Measurements from ENCODE around the gene UBAP1L.
A peak's percentile ranks its signal among the peaks of the same experiment; 100 is the strongest.
"Not testable (repeated sequence)": the region's sequence is repeated elsewhere in the genome, so short reads cannot be mapped to it uniquely, and the experiment has no call there.

Gene UBAP1L

GRCh38 chr15:65115086-65115485, at the start of gene UBAP1L:
TSS of gene UBAP1L (minus strand) at chr15:65115200. CDS start at chr15:65106215, 8,985 bp downstream.
- peak; percentile 58 for DNase-seq (ENCODE audit: low spot score)

GRCh38 chr15:65164139-65164538, 49.1 kb upstream of the UBAP1L start:
- DNase-seq (ENCODE audit: low spot score), result no peak

GRCh38 chr15:65163041-65163440, 48.0 kb upstream of the UBAP1L start:
- no peak for DNase-seq (ENCODE audit: low spot score)

- no peak for DNase-seq (ENCODE audit: low spot score)
These were observed 41.7 kb upstream of the UBAP1L start for GRCh38 chr15:65156692-65157091.

- no peak for DNase-seq (ENCODE audit: low spot score)
These were observed 39.7 kb upstream of the UBAP1L start for GRCh38 chr15:65154720-65155119.

- DNase-seq (ENCODE audit: low spot score), result no peak
These were observed 32.9 kb upstream of the UBAP1L start for GRCh38 chr15:65147902-65148301.

GRCh38 chr15:65146438-65146837, 31.4 kb upstream of the UBAP1L start:
- DNase-seq (ENCODE audit: low spot score), result no peak

GRCh38 chr15:65138631-65139030, 23.6 kb upstream of the UBAP1L start:
- not testable (repeated sequence) for DNase-seq (ENCODE audit: low spot score)

- DNase-seq (ENCODE audit: low spot score), result not testable (repeated sequence)
These were observed 22.9 kb upstream of the UBAP1L start for GRCh38 chr15:65137893-65138292.

- DNase-seq (ENCODE audit: low spot score), result not testable (repeated sequence)
These were observed 22.1 kb upstream of the UBAP1L start for GRCh38 chr15:65137089-65137488.

GRCh38 chr15:65134538-65134937, 19.5 kb upstream of the UBAP1L start:
- DNase-seq (ENCODE audit: low spot score), result no peak

GRCh38 chr15:65133548-65134200, 18.7 kb upstream of the UBAP1L start, which contains the start of gene PDCD7:
TSS of gene PDCD7 (minus strand) at chr15:65133808. CDS start at chr15:65133781, 27 bp downstream.
- DNase-seq (ENCODE audit: low spot score), result peak; percentile 92

GRCh38 chr15:65132878-65133547, 18.0 kb upstream of the UBAP1L start:
- DNase-seq (ENCODE audit: low spot score), result peak; percentile 77

- no peak for DNase-seq (ENCODE audit: low spot score)
These were observed 15.9 kb upstream of the UBAP1L start for GRCh38 chr15:65130941-65131340.

GRCh38 chr15:65115542-65115941, 542 bp upstream of the UBAP1L start:
- no peak for DNase-seq (ENCODE audit: low spot score)

GRCh38 chr15:65110676-65111292, 4.2 kb downstream of the UBAP1L start:
- DNase-seq (ENCODE audit: low spot score), result no peak

GRCh38 chr15:65106011-65106590, 8.9 kb downstream of the UBAP1L start:
- DNase-seq (ENCODE audit: low spot score), result no peak

- no peak for DNase-seq (ENCODE audit: low spot score)
These were observed 10.0 kb downstream of the UBAP1L start for GRCh38 chr15:65105038-65105437.

- DNase-seq (ENCODE audit: low spot score), result no peak
These were observed 12.1 kb downstream of the UBAP1L start for GRCh38 chr15:65102912-65103311.

- DNase-seq (ENCODE audit: low spot score), result peak; percentile 40
These were observed 12.9 kb downstream of the UBAP1L start for GRCh38 chr15:65101891-65102708.

- peak; percentile 74 for DNase-seq (ENCODE audit: low spot score)
These were observed 13.5 kb downstream of the UBAP1L start for GRCh38 chr15:65101411-65101890.

- no peak for DNase-seq (ENCODE audit: low spot score)
These were observed 14.6 kb downstream of the UBAP1L start for GRCh38 chr15:65100442-65100841.
